Measurements from ENCODE around the gene RBM23.

Gene RBM23

DNA sequence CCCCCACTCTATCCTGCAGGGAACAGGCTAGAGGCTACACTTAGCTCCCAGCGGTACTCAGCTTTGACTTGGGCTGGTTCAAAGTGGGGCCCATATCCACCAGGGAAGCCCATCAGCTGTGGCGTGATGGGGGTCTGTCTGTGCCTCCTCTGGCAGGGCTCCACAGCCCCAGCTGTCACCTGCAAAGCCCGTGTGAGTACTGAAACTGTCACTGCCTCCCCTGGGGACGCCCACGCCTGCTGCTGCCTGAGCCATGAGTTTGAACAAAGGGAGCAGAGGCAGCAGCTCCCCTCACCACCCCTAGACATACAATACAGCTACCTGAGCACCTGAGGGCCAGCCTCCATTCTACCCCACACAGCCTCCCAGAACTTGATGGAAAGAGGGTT lies 31.0 kb downstream of the RBM23 start:
- no peaks in the 10 kb centered on the region for H3K27me3 Mint-ChIP-seq
- H3K36me3 Mint-ChIP-seq (ENCODE audit: insufficient read depth): peaks cover 27% of the 10 kb centered on the region
- no peaks in the 10 kb centered on the region for H3K9me3 Mint-ChIP-seq
- peaks cover 22% of the 10 kb centered on the region in 2 donors for H3K4me1 Mint-ChIP-seq (ENCODE audit: low read depth in 2 of 2)
- peak overlapping the region; percentile 79 to 80 for H3K4me3 Mint-ChIP-seq
- ATAC-seq (replicated peaks) (no peak), DNase-seq (no peak)
- peak overlapping the region; percentile 82 to 91 for H3K27ac Mint-ChIP-seq

DNA sequence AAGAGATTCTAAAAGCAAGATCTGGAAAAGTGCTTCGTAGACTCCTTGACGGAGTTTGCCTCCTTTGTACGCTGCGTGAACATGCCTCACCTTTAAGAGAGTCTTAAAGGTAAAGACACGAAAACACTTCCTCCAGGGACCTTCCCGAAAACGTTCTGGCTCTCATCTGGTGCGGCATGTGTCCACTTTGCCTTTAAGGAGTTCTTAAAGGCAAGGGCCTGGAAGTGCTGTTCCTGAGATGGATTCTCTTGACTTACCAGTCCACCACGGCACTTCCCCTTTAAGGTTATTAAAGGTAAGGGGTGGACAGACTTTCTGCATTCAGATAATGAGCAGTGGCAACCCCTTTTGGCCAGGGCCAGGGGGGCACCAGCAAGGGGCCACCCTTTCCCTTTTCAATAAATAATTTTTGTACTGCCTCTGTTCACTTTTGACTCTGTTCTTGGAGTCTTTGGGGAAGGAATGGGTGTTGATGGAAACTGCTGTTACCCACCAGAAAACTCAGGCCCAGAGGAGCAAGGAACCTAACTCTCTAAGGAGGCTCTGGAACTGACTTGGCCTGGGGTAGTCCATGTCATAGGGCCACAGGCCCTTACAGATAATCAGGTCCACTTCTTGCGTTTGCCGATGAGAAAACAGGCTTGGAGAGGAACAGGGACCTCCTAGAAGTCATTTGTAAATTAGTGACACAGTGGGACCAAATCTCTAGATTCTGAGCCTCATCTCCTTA lies 31.5 kb downstream of the RBM23 start:
- H3K27ac Mint-ChIP-seq: peak overlapping the region; percentile 82 to 91
- peak; percentile 21 for ATAC-seq (replicated peaks)

DNA sequence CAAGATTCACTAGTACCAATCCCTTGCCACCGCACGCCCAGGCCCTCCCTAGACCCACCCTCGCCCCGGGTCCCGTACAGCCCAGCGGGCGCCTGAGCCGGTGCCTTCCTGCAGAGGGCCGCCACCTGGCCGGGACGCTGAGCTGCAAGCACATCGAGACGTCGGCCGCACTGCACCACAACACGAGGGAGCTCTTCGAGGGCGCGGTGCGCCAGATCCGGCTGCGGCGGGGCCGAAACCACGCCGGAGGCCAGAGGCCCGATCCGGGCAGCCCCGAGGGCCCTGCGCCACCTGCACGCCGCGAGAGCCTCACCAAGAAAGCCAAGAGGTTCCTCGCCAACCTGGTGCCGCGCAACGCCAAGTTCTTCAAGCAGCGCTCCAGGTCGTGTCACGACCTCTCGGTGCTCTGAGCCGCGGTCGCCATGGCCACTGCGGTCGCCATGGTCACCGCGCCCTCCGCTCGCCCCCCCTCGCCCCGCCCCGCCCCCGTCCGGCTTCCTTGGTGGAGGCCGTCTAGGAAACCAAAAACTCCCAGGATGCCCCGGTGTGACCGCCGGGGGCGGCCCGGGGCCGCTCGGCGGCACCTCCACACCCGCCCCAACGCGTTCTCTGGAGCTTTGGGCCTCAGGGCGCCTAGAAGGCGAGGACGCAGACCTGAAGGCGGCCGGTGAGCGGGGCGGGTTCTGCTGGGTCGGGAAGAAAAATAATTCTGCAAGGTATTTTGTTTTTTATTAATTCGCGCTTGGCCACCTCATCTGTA lies 32.3 kb downstream of the RBM23 start:
- no peaks in the 10 kb centered on the region for H3K27me3 Mint-ChIP-seq
- peak; percentile 42 to 68 (median 60) for DNase-seq
- peaks cover 27% of the 10 kb centered on the region for H3K36me3 Mint-ChIP-seq (ENCODE audit: insufficient read depth)
- H3K9me3 Mint-ChIP-seq: no peaks in the 10 kb centered on the region
- peaks cover 22 to 26% of the 10 kb centered on the region in 2 donors for H3K4me1 Mint-ChIP-seq (ENCODE audit: low read depth in 2 of 2)
- ATAC-seq (replicated peaks): peak; percentile 78
- H3K27ac Mint-ChIP-seq: peak overlapping the region; percentile 82 to 91
- H3K4me3 Mint-ChIP-seq: peak overlapping the region; percentile 79 to 80

More for the DNA sequence above, 31.5 kb downstream of the RBM23 start:
- Mint-ChIP-seq H3K4me3 (peak overlapping the region; percentile 79 to 80), H3K9me3 (no peaks in the 10 kb centered on the region), H3K36me3 (ENCODE audit: insufficient read depth) (peaks cover 27% of the 10 kb centered on the region), H3K4me1 (ENCODE audit: low read depth in 2 of 2) (peaks cover 22% of the 10 kb centered on the region in 2 donors), H3K27me3 (no peaks in the 10 kb centered on the region)
- no peak for DNase-seq

DNA sequence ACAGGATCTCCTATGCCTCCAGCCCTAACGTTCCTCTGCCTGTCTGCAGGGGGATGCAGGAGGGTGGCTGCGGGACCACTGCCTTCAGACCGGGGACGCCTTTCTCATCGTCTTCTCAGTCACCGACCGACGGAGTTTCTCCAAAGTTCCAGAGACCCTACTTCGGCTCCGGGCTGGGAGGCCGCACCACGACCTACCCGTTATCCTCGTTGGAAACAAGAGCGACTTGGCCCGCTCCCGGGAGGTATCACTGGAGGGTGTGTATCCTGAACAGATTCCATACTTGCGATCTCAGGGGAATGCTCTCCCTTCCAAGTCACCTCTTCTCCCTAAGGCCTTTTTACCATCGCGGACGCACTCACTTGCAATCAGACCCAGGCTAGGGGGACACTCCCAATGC lies 33.0 kb downstream of the RBM23 start:
- Mint-ChIP-seq H3K36me3 (ENCODE audit: insufficient read depth) (peaks cover 27% of the 10 kb centered on the region), H3K4me3 (peak overlapping the region; percentile 79 to 80), H3K9me3 (no peaks in the 10 kb centered on the region), H3K27me3 (no peaks in the 10 kb centered on the region), H3K27ac (peak overlapping the region in 1 of 2 donors; percentile 52), H3K4me1 (ENCODE audit: low read depth in 2 of 2) (peaks cover 22 to 26% of the 10 kb centered on the region in 2 donors)
- ATAC-seq (replicated peaks) (no peak), DNase-seq (no peak)

DNA sequence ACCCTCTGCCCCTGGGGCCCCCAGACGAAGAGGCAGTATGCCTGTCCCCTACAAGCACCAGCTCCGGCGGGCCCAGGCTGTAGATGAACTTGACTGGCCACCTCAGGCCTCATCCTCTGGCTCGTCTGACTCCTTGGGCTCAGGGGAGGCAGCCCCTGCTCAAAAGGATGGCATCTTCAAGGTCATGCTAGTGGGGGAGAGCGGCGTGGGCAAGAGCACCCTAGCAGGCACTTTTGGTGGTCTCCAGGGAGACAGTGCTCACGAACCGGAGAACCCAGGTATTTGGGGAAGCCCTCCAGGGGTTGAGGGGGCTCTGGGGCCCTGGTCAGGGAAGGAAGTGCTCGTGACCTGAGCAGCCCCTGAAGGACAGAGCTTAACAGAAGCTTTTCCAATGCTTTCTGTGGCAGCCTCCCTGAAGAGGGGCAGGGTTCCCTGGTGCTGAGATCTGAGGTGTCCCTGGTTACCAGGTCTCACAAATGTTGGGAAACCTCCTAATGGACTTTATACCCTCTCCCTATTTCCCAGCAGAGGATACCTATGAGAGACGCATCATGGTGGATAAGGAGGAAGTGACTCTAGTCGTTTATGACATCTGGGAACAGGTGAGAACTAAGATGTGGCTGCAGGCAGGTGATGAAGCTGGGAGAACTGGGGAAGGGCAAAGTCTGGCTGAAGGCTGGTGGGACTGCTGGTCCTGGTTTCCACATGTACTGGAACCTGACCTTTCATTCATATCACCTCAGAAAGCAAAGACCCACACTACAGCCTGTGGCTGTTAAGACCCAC lies 34.0 kb downstream of the RBM23 start:
- DNase-seq (no peak), ATAC-seq (replicated peaks) (no peak)
- peak overlapping the region in 1 of 2 donors; percentile 42 for H3K27ac Mint-ChIP-seq
- H3K27me3 Mint-ChIP-seq: no peaks in the 10 kb centered on the region
- H3K9me3 Mint-ChIP-seq: no peaks in the 10 kb centered on the region
- H3K4me1 Mint-ChIP-seq (ENCODE audit: low read depth in 2 of 2): peaks cover 22 to 26% of the 10 kb centered on the region in 2 donors
- peak overlapping the region; percentile 45 to 49 for H3K4me3 Mint-ChIP-seq
- peaks cover 25% of the 10 kb centered on the region for H3K36me3 Mint-ChIP-seq (ENCODE audit: insufficient read depth)

DNA sequence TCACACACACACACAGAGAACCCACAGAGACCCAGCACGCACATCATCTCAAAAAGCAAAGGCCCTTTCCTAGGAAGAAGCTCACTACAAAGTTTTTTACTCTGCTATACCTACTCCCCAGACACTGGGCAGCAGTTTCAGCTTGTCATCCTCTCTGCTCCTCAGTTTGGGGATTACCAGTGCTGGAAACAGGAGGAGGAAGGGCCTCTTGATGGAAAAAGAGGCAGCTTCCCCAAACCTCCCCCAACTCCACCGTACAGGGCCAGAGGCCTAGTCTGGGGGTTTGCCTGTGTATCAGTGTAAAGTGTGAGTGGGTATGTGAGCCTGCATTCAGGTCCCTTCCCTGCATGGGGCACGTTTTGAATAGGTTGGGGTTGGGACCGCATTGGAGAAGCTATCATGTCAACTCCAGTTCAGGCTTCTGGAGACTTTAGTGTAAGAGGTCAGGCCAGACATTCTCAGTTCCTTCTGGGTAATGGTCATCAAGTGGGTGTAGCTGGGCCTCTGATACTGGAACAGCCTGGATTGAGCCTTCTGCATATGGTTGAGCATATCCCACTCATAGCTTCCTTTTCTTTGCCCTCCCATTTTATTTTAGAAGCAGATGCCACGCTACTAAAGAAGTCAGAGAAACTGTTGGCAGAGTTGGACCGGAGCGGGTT lies 34.7 kb downstream of the RBM23 start:
- peaks cover 22 to 28% of the 10 kb centered on the region in 2 donors for H3K4me1 Mint-ChIP-seq (ENCODE audit: low read depth in 2 of 2)
- H3K27me3 Mint-ChIP-seq: no peaks in the 10 kb centered on the region
- no peak overlapping the region for H3K4me3 Mint-ChIP-seq
- ATAC-seq (replicated peaks) (no peak), DNase-seq (no peak)
- H3K9me3 Mint-ChIP-seq: no peaks in the 10 kb centered on the region
- peak overlapping the region in 1 of 2 donors; percentile 3 for H3K27ac Mint-ChIP-seq
- peaks cover 24% of the 10 kb centered on the region for H3K36me3 Mint-ChIP-seq (ENCODE audit: insufficient read depth)

DNA sequence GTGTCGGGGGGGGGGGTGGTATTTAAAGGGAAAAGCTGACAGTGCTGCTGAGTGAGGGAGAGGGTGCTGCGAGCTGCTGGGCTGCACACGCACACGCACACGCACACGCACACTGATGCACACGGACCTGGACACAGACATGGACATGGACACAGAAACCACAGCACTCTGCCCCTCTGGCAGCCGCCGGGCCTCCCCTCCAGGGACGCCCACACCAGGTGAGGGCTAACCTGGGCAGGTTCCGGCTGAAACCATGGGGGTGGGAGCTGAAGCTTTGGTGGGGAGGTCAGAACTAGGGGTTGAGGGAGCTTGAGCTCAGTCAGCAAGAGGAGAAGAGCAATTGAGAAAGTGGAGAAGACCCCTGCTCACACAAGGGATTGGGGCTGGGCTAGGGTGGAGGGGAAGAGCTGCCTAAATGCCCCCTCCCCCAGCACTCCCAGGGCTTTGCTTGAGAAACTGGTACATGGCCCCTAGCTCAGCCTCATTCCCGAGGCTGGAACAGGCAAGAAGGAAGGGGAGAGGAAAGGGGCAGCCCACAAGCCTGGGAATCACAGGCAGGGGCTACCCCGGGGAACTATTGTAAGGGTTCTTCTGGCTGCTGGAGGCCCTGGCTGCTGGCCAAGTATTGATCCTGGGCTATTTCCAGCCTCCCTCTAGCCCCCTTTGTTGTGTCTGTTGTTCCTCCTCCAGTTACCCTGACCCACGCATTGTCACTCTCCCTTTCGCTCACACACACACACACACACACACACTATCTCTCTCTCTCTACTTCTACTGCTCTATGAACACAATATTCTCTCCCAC lies 35.6 kb downstream of the RBM23 start, which contains the start of gene REM2:
Gene REM2 (plus strand): TSS at position 50 of the 804 bp plus-strand sequence. CDS start 66 bp downstream, at position 116.
- peak within 1 kb of the TSS; percentile 12 to 64 for H3K27ac Mint-ChIP-seq
- peaks cover 26% of the 10 kb centered on the region for H3K36me3 Mint-ChIP-seq (ENCODE audit: insufficient read depth)
- ATAC-seq (replicated peaks): no peak
- no peaks in the 10 kb centered on the region for H3K27me3 Mint-ChIP-seq
- peaks cover 22 to 31% of the 10 kb centered on the region in 2 donors for H3K4me1 Mint-ChIP-seq (ENCODE audit: low read depth in 2 of 2)
- H3K4me3 Mint-ChIP-seq: no peak within 1 kb of the TSS
- H3K9me3 Mint-ChIP-seq: no peaks in the 10 kb centered on the region
- no peak for DNase-seq

DNA sequence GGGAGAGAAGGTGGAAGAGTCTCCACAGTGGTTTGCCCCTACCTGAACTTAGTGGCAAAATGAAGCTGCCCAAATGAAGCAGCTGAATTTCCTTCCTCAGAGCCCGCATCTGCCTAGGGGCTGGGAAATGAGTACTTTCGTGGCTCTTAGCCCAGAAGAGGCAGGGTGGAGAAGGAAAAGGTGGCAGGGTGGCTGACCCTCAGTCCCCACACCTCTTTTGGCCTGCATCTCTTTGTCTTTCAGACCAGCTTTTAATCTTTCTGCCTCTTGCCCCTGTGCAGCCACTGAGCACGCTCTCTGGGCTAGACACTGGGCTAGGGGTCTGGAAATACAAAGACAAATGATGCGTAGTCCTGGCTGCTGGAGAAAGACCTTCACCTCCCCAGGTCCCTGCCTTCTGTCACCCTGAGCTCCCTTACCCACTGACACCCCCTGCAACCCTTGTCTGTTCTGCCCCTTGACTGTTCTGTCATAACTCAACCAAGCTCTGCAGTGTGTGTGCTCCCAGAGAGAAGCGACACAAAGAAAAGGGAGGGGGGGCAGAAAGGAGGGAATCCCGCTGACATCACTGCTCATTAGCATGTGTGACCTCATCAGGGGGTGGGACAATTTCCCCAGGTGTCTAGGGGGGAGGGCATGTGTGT lies 36.3 kb downstream of the RBM23 start:
- Mint-ChIP-seq H3K4me3 (no peak overlapping the region), H3K4me1 (ENCODE audit: low read depth in 2 of 2) (peaks cover 18 to 29% of the 10 kb centered on the region in 2 donors), H3K9me3 (no peaks in the 10 kb centered on the region), H3K27me3 (no peaks in the 10 kb centered on the region), H3K36me3 (ENCODE audit: insufficient read depth) (peaks cover 32% of the 10 kb centered on the region), H3K27ac (peak overlapping the region in 1 of 2 donors; percentile 44)
- no peak for ATAC-seq (replicated peaks)
- no peak for DNase-seq

DNA sequence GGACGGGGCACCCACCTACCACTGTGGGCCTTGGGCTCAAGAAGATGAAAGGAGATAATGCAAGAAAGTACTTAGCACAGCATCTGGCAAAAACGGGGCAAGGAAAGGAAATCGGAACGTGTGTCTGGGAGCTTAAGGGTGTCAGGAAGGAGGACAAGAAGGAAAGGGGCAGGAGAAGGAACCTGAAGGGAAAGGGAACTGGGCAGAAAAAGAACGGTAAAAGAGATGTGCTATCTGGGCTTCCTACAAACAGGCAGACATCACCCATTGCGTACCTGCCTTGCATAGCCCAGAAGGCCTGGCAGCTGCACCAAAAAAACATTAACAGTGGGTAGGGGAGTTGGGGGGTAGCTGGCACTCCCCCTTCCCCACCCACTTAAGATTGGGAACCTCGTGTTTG lies 36.9 kb downstream of the RBM23 start:
- H3K4me1 Mint-ChIP-seq (ENCODE audit: low read depth in 2 of 2): peaks cover 12 to 25% of the 10 kb centered on the region in 2 donors
- no peaks in the 10 kb centered on the region for H3K27me3 Mint-ChIP-seq
- DNase-seq (no peak), ATAC-seq (replicated peaks) (no peak)
- H3K27ac Mint-ChIP-seq: peak overlapping the region; percentile 12 to 64
- H3K36me3 Mint-ChIP-seq (ENCODE audit: insufficient read depth): peaks cover 35% of the 10 kb centered on the region
- no peak overlapping the region for H3K4me3 Mint-ChIP-seq
- no peaks in the 10 kb centered on the region for H3K9me3 Mint-ChIP-seq

DNA sequence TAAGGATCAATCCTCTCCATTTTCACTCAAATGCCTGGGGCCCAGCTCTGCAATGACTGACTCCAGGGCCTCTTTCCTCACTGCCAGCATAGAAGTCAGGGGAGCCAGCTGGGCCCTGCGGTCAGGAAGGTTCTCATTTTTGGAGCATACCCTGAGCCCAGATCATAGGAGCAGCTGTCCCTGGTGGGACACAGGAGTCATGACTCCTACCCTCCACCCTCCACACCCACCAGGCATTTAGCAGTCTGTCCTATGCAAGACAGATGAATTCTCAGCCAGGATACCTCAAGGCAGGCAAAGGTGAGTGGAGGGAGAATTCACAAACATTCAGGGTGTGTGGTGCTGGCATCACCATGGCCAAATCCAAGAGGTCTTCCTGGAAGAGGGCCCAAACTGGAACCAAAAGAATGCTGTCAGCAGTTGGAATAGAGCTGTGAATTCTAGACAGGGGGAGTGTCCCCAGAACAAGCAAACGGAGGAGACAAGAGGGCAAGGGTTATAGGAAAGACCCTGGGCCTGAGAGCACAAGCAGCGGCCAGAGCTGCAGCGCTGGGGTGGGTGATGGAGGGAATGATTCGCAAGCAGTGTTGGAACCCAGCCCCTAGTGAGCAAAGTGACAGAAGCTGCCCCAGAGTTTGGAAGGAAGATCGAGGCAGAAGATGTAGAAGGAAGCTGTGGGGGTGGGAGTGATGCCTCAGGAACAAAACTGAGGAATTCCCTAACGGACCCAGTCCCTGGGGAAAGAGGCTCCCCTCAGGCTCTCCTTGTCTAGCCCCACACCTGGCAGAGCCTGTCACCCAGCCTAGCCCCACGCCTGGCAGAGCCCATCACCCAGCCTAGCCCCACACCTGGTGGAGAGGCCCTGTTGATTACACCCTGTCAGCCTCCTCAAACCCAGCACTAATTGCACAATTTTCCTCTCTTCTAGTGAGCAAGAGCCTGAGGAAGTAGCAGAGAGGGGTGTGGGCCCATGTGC lies 40.4 kb downstream of the RBM23 start:
- ATAC-seq (replicated peaks) (no peak), DNase-seq (no peak)
- no peaks in the 10 kb centered on the region for H3K9me3 Mint-ChIP-seq
- H3K36me3 Mint-ChIP-seq (ENCODE audit: insufficient read depth): peaks cover 40% of the 10 kb centered on the region
- peak overlapping the region; percentile 8 to 59 for H3K27ac Mint-ChIP-seq
- H3K27me3 Mint-ChIP-seq: no peaks in the 10 kb centered on the region
- no peak overlapping the region for H3K4me3 Mint-ChIP-seq
- peaks cover 8 to 33% of the 10 kb centered on the region in 2 donors for H3K4me1 Mint-ChIP-seq (ENCODE audit: low read depth in 2 of 2)

DNA sequence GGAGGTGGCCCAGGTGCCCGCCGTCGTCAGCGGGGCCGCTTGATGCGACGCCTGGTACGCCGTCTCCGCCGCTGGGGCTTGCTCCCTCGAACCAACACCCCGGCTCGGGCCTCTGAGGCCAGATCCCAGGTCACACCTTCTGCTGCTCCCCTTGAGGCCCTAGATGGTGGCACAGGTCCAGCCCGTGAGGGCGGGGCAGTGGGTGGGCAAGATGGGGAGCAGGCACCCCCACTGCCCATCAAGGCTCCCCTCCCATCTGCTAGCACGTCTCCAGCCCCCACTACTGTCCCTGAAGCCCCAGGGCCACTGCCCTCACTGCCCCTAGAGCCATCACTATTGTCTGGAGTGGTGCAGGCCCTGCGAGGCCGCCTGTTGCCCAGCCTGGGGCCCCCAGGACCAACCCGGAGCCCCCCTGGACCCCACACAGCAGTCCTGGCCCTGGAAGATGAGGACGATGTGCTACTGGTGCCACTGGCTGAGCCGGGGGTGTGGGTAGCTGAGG lies 41.9 kb downstream of the RBM23 start:
- Mint-ChIP-seq H3K4me3 (no peak overlapping the region), H3K4me1 (ENCODE audit: low read depth in 2 of 2) (peaks cover 17 to 41% of the 10 kb centered on the region in 2 donors), H3K27ac (peak overlapping the region in 1 of 2 donors; percentile 28), H3K36me3 (ENCODE audit: insufficient read depth) (peaks cover 46% of the 10 kb centered on the region), H3K27me3 (no peaks in the 10 kb centered on the region), H3K9me3 (no peaks in the 10 kb centered on the region)
- no peak for DNase-seq
- ATAC-seq (replicated peaks): no peak

Data from effector memory CD8-positive, alpha-beta T cell (primary cell).